LNCAP (cell line): Measurements from ENCODE around the gene ZRANB3.
A peak's percentile ranks its signal among the peaks of the same experiment; 100 is the strongest.

Source experiments
- CTCF ChIP-seq: fragments of 450-650 bp; IDR thresholded peaks from 2 replicates; pipeline ENCODE4 v1.5.1; 2017; ENCODE audit warnings: mild to moderate bottlenecking

ZRANB3 gene

GRCh38 chr2:135475128-135475527, 55.9 kb downstream of the ZRANB3 start:
- no peak for TF ChIP-seq CTCF

GRCh38 chr2:135473567-135473966, 57.5 kb downstream of the ZRANB3 start:
- TF ChIP-seq CTCF = peak; percentile 50

GRCh38 chr2:135471106-135471505, 59.9 kb downstream of the ZRANB3 start:
- no peak for TF ChIP-seq CTCF

- TF ChIP-seq CTCF = no peak
These were observed 73.7 kb downstream of the ZRANB3 start for GRCh38 chr2:135457279-135457678.

- TF ChIP-seq CTCF = no peak
These were observed 74.2 kb downstream of the ZRANB3 start for GRCh38 chr2:135456835-135457234.

- TF ChIP-seq CTCF = no peak
These were observed 74.6 kb downstream of the ZRANB3 start for GRCh38 chr2:135456431-135456830.

- no peak for TF ChIP-seq CTCF
These were observed 76.4 kb downstream of the ZRANB3 start for GRCh38 chr2:135454608-135455007.

GRCh38 chr2:135451966-135452365, 79.1 kb downstream of the ZRANB3 start:
- TF ChIP-seq CTCF = no peak
